ENCODE measurements around the gene LCLAT1. TPM values are rescaled to one million over a fixed set of nuclear protein-coding genes. Genes with fewer than 3 reads are reported as not detected.
"Not testable (repeated sequence)": the region's sequence is repeated elsewhere in the genome, so short reads cannot be mapped to it uniquely, and the experiment has no call there.

The LCLAT1 gene
- polyA plus RNA-seq, 4 donors: 11.2 to 23.1 (median 21.6) TPM

- no peak for DNase-seq (ENCODE audit: low read depth in 4 of 4, low spot score in 3 of 4)
Observed at GRCh38 chr2:30512243-30512886, 65.3 kb downstream of the LCLAT1 start.

GRCh38 chr2:30513649-30514048, 66.6 kb downstream of the LCLAT1 start:
- DNase-seq (ENCODE audit: low read depth in 4 of 4, low spot score in 3 of 4): not testable (repeated sequence)

GRCh38 chr2:30514134-30514847, 67.2 kb downstream of the LCLAT1 start:
- no peak for DNase-seq (ENCODE audit: low read depth in 4 of 4, low spot score in 3 of 4)

GRCh38 chr2:30514848-30515435, 67.9 kb downstream of the LCLAT1 start:
- DNase-seq (ENCODE audit: low read depth in 4 of 4, low spot score in 3 of 4): no peak

- no peak for DNase-seq (ENCODE audit: low read depth in 4 of 4, low spot score in 3 of 4)
Observed at GRCh38 chr2:30516166-30516565, 69.1 kb downstream of the LCLAT1 start.

GRCh38 chr2:30519796-30520195, 72.8 kb downstream of the LCLAT1 start:
- no peak for DNase-seq (ENCODE audit: low read depth in 4 of 4, low spot score in 3 of 4)

- no peak for DNase-seq (ENCODE audit: low read depth in 4 of 4, low spot score in 3 of 4)
Observed at GRCh38 chr2:30522421-30522820, 75.4 kb downstream of the LCLAT1 start.

GRCh38 chr2:30527411-30527810, 80.4 kb downstream of the LCLAT1 start:
- no peak for DNase-seq (ENCODE audit: low read depth in 4 of 4, low spot score in 3 of 4)

- no peak for DNase-seq (ENCODE audit: low read depth in 4 of 4, low spot score in 3 of 4)
Observed at GRCh38 chr2:30527859-30528258, 80.8 kb downstream of the LCLAT1 start.

GRCh38 chr2:30530346-30530745, 83.3 kb downstream of the LCLAT1 start:
- DNase-seq (ENCODE audit: low read depth in 4 of 4, low spot score in 3 of 4): no peak

GRCh38 chr2:30541680-30542079, 94.6 kb downstream of the LCLAT1 start:
- no peak for DNase-seq (ENCODE audit: low read depth in 4 of 4, low spot score in 3 of 4)

GRCh38 chr2:30545875-30546274, 98.8 kb downstream of the LCLAT1 start:
- no peak for DNase-seq (ENCODE audit: low read depth in 4 of 4, low spot score in 3 of 4)

- DNase-seq (ENCODE audit: low read depth in 4 of 4, low spot score in 3 of 4): no peak
Observed at GRCh38 chr2:30548386-30548785, 101.3 kb downstream of the LCLAT1 start.

GRCh38 chr2:30549096-30549495, 102.0 kb downstream of the LCLAT1 start:
- DNase-seq (ENCODE audit: low read depth in 4 of 4, low spot score in 3 of 4): no peak

- no peak for DNase-seq (ENCODE audit: low read depth in 4 of 4, low spot score in 3 of 4)
Observed at GRCh38 chr2:30559544-30560275, 112.7 kb downstream of the LCLAT1 start.

GRCh38 chr2:30561349-30561748, 114.3 kb downstream of the LCLAT1 start:
- DNase-seq (ENCODE audit: low read depth in 4 of 4, low spot score in 3 of 4): no peak

GRCh38 chr2:30565851-30566358, 118.9 kb downstream of the LCLAT1 start:
- no peak for DNase-seq (ENCODE audit: low read depth in 4 of 4, low spot score in 3 of 4)

GRCh38 chr2:30566631-30567030, 119.6 kb downstream of the LCLAT1 start:
- DNase-seq (ENCODE audit: low read depth in 4 of 4, low spot score in 3 of 4): no peak

GRCh38 chr2:30567317-30567716, 120.3 kb downstream of the LCLAT1 start:
- DNase-seq (ENCODE audit: low read depth in 4 of 4, low spot score in 3 of 4): no peak

- DNase-seq (ENCODE audit: low read depth in 4 of 4, low spot score in 3 of 4): no peak
Observed at GRCh38 chr2:30569946-30570345, 122.9 kb downstream of the LCLAT1 start.

GRCh38 chr2:30577151-30577550, 130.1 kb downstream of the LCLAT1 start:
- DNase-seq (ENCODE audit: low read depth in 4 of 4, low spot score in 3 of 4): no peak

All from left renal pelvis (tissue), 4 donors.